Cardiac muscle cell (in vitro differentiated cells and primary cell): Measurements from ENCODE around the gene VWF. TPM values are rescaled to one million over a fixed set of nuclear protein-coding genes. Genes with fewer than 3 reads are reported as not detected.
"Not testable (repeated sequence)": the region's sequence is repeated elsewhere in the genome, so short reads cannot be mapped to it uniquely, and the experiment has no call there.

Source experiments
- DNase-seq, 2 donors: peaks; one replicate each; pipeline versions ENCODE4 v3.0.0 to v3.0.0-alpha.2; 2010 to 2017; ENCODE audit warnings: low read depth in 1 of 2, low spot score in 1 of 2
- H3K27ac ChIP-seq: fragments of 200-600 bp; sonication (generic); 2 replicates; pipeline ENCODE4 v1.5.1; 2016
- H3K27me3 ChIP-seq: fragments of 200-600 bp; sonication (generic); 2 replicates; pipeline ENCODE4 v1.6.0; 2016; ENCODE audit warnings: control low read depth
- H3K36me3 ChIP-seq: fragments of 200-600 bp; sonication (generic); 2 replicates; pipeline ENCODE4 v1.5.1; 2016; ENCODE audit warnings: control low read depth
- H3K4me1 ChIP-seq: fragments of 200-600 bp; sonication (generic); 2 replicates; pipeline ENCODE4 v1.8.1; 2017; ENCODE audit warnings: low read depth, mild to moderate bottlenecking, mixed run types
- H3K4me3 ChIP-seq: fragments of 200-600 bp; sonication (generic); 2 replicates; pipeline ENCODE4 v1.5.1; 2016; ENCODE audit warnings: mild to moderate bottlenecking
- H3K9me3 ChIP-seq: fragments of 200-600 bp; sonication (generic); 2 replicates; pipeline ENCODE4 v1.5.1; 2017; ENCODE audit warnings: low read depth, mild to moderate bottlenecking, control low read depth
- CTCF ChIP-seq: IDR thresholded peaks from 2 replicates; pipeline ENCODE4 v1.5.1; 2012; ENCODE audit warnings: low read depth, mild to moderate bottlenecking, low read length
- polyA plus RNA-seq: library from polyadenylated mRNA; unstranded; fragments of >200 nt; fragmentation: Nextera tagmentation; extraction: Ambion mirVana; gene quantifications from 2 replicates; pipeline ENCODE4 v1.2.1, GENCODE V29; 2016
- total RNA-seq: library from RNA; depleted of rRNA; stranded (reverse); fragments of >200 nt; gene quantifications from 2 replicates; pipeline ENCODE4 v1.2.3, GENCODE V29; 2016

Gene VWF
- total and polyA plus RNA-seq, 2 experiments from 2014 or later, result 0.03 TPM; not detected in 1

GRCh38 chr12:6158749-6159148 is 34.3 kb upstream of the VWF start:
- Histone ChIP-seq H3K27me3 (no peaks in the 10 kb centered on the region), H3K4me1 (peaks cover 18% of the 10 kb centered on the region), H3K4me3 (no peak overlapping the region), H3K27ac (peak overlapping the region; percentile 70), H3K36me3 (no peaks in the 10 kb centered on the region), H3K9me3 (no peaks in the 10 kb centered on the region)
- peak in 1 of 2 donors; percentile 27 for DNase-seq
- no peak for TF ChIP-seq CTCF

- peaks cover 18% of the 10 kb centered on the region for H3K4me1 ChIP-seq
- no peak for TF ChIP-seq CTCF
Measured at GRCh38 chr12:6158255-6158654, 33.8 kb upstream of the VWF start.

GRCh38 chr12:6157482-6157881 is 33.0 kb upstream of the VWF start:
- Histone ChIP-seq H3K4me1 (peaks cover 18% of the 10 kb centered on the region), H3K4me3 (no peak overlapping the region), H3K9me3 (no peaks in the 10 kb centered on the region), H3K27ac (no peak overlapping the region), H3K36me3 (no peaks in the 10 kb centered on the region), H3K27me3 (no peaks in the 10 kb centered on the region)
- no peak for DNase-seq
- TF ChIP-seq CTCF, result no peak

More at GRCh38 chr12:6158255-6158654, 33.8 kb upstream of the VWF start:
- no peaks in the 10 kb centered on the region for H3K9me3 ChIP-seq
- H3K4me3 ChIP-seq, result no peak overlapping the region
- no peaks in the 10 kb centered on the region for H3K27me3 ChIP-seq
- no peak for DNase-seq
- H3K36me3 ChIP-seq, result no peaks in the 10 kb centered on the region
- peak overlapping the region; percentile 70 for H3K27ac ChIP-seq

- H3K4me3 ChIP-seq, result no peak overlapping the region
- peaks cover 13% of the 10 kb centered on the region for H3K4me1 ChIP-seq
- no peaks in the 10 kb centered on the region for H3K36me3 ChIP-seq
- no peak overlapping the region for H3K27ac ChIP-seq
- no peaks in the 10 kb centered on the region for H3K27me3 ChIP-seq
- no peak for DNase-seq
- no peaks in the 10 kb centered on the region for H3K9me3 ChIP-seq
- TF ChIP-seq CTCF, result no peak
Measured at GRCh38 chr12:6154730-6155459, 30.4 kb upstream of the VWF start.

GRCh38 chr12:6148722-6149121 is 24.3 kb upstream of the VWF start:
- H3K4me3 ChIP-seq, H3K4me1 ChIP-seq, H3K27ac ChIP-seq, H3K27me3 ChIP-seq, DNase-seq, H3K36me3 ChIP-seq, H3K9me3 ChIP-seq: not testable (repeated sequence)

- Histone ChIP-seq H3K4me1 (no peaks in the 10 kb centered on the region), H3K9me3 (no peaks in the 10 kb centered on the region), H3K36me3 (no peaks in the 10 kb centered on the region), H3K27me3 (no peaks in the 10 kb centered on the region), H3K4me3 (no peak overlapping the region), H3K27ac (no peak overlapping the region)
- DNase-seq, result no peak
- no peak for TF ChIP-seq CTCF
Measured at GRCh38 chr12:6148061-6148460, 23.6 kb upstream of the VWF start.
